Pons (tissue), 1 donor: ENCODE results near the gene CIAPIN1.

Experiments used
- DNase-seq: peaks from one replicate; pipeline ENCODE4 v3.0.0-alpha.2; 2016; ENCODE audit warnings: low spot score

CIAPIN1 gene

GRCh38 chr16:57476546-57477410, 29.6 kb upstream of the CIAPIN1 start:
- DNase-seq = no peak

GRCh38 chr16:57475711-57476339, 28.6 kb upstream of the CIAPIN1 start:
- DNase-seq = no peak

- DNase-seq = no peak
Measured at GRCh38 chr16:57474671-57475661, 27.8 kb upstream of the CIAPIN1 start.

- DNase-seq = no peak
Measured at GRCh38 chr16:57473906-57474305, 26.7 kb upstream of the CIAPIN1 start.

- DNase-seq = no peak
Measured at GRCh38 chr16:57473176-57473840, 26.1 kb upstream of the CIAPIN1 start.

GRCh38 chr16:57472665-57473060, 25.5 kb upstream of the CIAPIN1 start:
- DNase-seq = no peak

GRCh38 chr16:57471852-57472664, 24.9 kb upstream of the CIAPIN1 start:
- DNase-seq = no peak

GRCh38 chr16:57471209-57471608, 24.0 kb upstream of the CIAPIN1 start:
- DNase-seq = no peak

- no peak for DNase-seq
Measured at GRCh38 chr16:57470711-57471110, 23.5 kb upstream of the CIAPIN1 start.

GRCh38 chr16:57469917-57470470, 22.8 kb upstream of the CIAPIN1 start:
- no peak for DNase-seq

- DNase-seq = no peak
Measured at GRCh38 chr16:57469046-57469445, 21.9 kb upstream of the CIAPIN1 start.

- no peak for DNase-seq
Measured at GRCh38 chr16:57468346-57468745, 21.2 kb upstream of the CIAPIN1 start.

- no peak for DNase-seq
Measured at GRCh38 chr16:57464523-57464922, 17.3 kb upstream of the CIAPIN1 start.

GRCh38 chr16:57462978-57463362, 15.8 kb upstream of the CIAPIN1 start:
- no peak for DNase-seq

GRCh38 chr16:57462209-57462977, 15.2 kb upstream of the CIAPIN1 start, which contains the start of gene POLR2C:
TSS of gene POLR2C (plus strand) at chr16:57462679. CDS start at chr16:57462725, 46 bp downstream.
- peak; percentile 58 for DNase-seq

GRCh38 chr16:57452021-57452420, 4.8 kb upstream of the CIAPIN1 start:
- no peak for DNase-seq

GRCh38 chr16:57446531-57447185, 527 bp downstream of the CIAPIN1 start:
- DNase-seq = peak; percentile 15

- no peak for DNase-seq
Measured at GRCh38 chr16:57445510-57445909, 1.7 kb downstream of the CIAPIN1 start.

GRCh38 chr16:57444711-57445110, 2.5 kb downstream of the CIAPIN1 start:
- DNase-seq = no peak
